Tibial nerve (tissue), 4 donors: ENCODE data around the gene ADK.

Experiments used
- EP300 ChIP-seq, 2 donors: sonication (generic); formaldehyde crosslinking; IDR thresholded peaks; one replicate each; pipeline ENCODE4 v1.6.1; 2017; ENCODE audit warnings: antibody characterized with exemption in 2 of 2, mild to moderate bottlenecking in 1 of 2
- POLR2A ChIP-seq, 2 donors: fragments of 450-650 bp; IDR thresholded peaks; one replicate each; pipeline ENCODE4 v1.6.1; 2017; ENCODE audit warnings: antibody characterized with exemption in 2 of 2, mild to moderate bottlenecking in 2 of 2, moderate library complexity in 2 of 2
- TF ChIP-seq, protein P1 (sequence below), 5 experiments: fragments of 200-600 bp in 3 of 5; fragments of 450-650 bp in 2 of 5; sonication (generic) in 3 of 5; IDR thresholded peaks; one replicate each; pipeline ENCODE4 v1.5.1; 2016 to 2019; ENCODE audit warnings: antibody characterized with exemption in 5 of 5, mild to moderate bottlenecking in 3 of 5, moderate library complexity in 2 of 5

- TF ChIP-seq POLR2A (IDR thresholded peaks at IDR 0.05) (no peak), EP300 (IDR thresholded peaks at IDR 0.05) (no peak)
- TF ChIP-seq, protein P1, sequence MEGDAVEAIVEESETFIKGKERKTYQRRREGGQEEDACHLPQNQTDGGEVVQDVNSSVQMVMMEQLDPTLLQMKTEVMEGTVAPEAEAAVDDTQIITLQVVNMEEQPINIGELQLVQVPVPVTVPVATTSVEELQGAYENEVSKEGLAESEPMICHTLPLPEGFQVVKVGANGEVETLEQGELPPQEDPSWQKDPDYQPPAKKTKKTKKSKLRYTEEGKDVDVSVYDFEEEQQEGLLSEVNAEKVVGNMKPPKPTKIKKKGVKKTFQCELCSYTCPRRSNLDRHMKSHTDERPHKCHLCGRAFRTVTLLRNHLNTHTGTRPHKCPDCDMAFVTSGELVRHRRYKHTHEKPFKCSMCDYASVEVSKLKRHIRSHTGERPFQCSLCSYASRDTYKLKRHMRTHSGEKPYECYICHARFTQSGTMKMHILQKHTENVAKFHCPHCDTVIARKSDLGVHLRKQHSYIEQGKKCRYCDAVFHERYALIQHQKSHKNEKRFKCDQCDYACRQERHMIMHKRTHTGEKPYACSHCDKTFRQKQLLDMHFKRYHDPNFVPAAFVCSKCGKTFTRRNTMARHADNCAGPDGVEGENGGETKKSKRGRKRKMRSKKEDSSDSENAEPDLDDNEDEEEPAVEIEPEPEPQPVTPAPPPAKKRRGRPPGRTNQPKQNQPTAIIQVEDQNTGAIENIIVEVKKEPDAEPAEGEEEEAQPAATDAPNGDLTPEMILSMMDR (IDR thresholded peaks at IDR 0.05) = no peak
Measured at GRCh38 chr10:74644738-74645137, 493.7 kb downstream of the ADK start.
